ENCODE measurements around the gene GMCL2.

The GMCL2 gene

DNA sequence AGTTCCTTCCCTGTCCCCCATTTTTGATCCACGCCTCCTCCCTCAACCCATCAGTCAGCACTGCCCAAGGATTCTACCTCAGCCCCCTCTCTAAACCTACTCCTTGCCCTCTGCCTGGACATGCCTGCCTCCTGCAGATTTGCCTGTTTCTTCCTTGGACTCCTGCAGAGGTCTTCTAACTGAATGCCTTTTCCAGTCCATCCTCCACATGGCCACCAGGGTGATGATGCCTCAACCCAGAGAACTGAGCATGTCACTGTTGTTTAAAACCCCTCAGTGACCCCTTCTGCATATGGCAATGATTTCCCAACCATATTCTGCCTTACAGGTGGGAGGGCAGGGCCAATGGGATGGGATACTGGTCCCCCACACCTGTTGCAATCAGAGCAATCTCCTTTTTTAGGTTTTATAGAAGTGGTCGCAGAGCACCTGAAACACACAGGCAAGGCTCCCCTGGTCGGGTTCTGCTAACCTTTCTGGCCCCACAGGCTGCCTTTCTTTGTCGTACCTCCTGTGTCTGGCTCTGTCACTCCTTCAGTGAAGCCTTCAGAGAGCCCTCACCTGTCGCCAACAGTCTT lies 36.1 kb upstream of the GMCL2 start:
- peak in 2 of 10 donors; percentile 15 for DNase-seq
- intact Hi-C loops (cut with DNase I) = no loop called here

DNA sequence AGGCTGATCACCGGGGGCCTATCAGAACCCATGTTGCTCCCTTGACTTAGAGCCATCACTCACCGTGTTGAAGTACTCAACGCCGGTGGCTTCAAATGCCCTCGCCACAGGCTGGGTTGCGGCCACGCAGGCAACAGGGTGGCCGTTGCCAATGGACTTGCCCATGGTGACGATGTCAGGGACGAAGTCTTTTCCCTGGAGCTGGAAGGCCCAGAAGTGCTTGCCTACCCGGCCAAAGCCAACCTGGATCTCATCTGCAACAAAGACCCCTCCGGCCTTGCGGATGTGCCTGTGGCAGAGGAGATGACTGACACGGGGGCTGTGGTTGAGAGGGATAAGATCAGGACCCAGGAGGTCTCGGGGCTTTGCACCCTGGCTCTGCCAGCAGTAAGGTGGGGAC lies 35.1 kb upstream of the GMCL2 start:
- DNase-seq = peak in 3 of 10 donors; percentile 25 to 78 (median 35)
- intact Hi-C loops (cut with DNase I) = no loop called here

DNA sequence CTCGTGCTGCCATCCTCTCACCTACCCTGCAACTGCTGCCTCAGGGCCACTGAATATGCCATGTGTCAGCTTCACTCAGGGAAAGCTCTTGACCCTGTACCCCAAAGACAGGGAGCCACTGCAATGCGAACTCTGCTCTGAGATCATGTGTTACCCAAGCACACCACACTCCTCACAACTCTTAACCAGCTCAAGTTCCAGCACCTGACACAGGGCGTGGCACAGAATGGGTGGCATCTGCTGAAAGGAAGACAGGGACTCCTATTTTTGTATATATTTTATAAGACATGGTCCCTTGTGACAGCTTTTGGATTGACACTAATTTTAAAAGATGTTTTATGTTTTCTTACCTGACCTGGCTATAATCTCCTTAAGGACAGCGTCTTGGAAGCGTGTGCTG lies 34.7 kb upstream of the GMCL2 start:
- peak in 2 of 10 donors; percentile 10 to 43 for DNase-seq
- intact Hi-C loops (cut with DNase I) = no loop called here

DNA sequence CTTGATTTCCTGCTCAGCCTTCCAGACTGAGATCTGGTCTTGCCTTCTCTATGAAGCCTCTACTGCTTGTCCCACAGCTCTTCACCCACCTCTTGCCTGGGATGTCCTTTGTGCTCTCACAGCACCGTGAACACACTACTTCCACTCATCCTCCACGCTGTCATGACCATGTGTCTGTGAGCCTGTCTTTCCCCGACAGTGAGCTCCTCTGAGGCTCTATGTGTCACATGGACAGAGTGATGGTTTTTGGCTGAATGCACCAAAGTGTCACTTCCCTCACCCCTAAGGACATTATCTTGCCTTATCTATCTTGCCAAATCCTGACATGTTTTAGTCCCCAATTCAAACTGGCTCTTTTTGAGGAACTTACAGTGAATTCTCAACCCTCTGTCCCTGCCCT lies 34.1 kb upstream of the GMCL2 start:
- intact Hi-C loops (cut with DNase I) = no loop called here
- peak in 2 of 10 donors; percentile 18 to 45 for DNase-seq

DNA sequence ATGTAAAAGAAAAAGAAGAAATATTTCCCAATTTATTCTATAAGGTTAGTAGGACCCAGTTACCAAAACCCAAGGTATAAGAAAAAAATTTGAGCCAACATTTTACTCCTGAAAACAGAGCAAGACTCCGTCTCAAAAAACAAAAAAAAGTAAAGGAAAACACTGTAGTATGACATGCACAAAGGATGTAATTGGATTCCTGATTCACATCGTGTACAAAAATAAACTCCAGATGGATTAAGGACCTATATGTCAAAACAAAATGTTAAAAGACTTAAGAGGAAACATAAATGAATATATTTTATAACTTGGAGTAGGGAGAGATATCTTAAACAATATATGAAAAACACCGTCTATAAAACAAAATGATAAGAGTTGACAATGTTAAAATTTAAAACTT lies 31.7 kb upstream of the GMCL2 start:
- intact Hi-C loops (cut with DNase I) = no loop called here
- no peak for DNase-seq

DNA sequence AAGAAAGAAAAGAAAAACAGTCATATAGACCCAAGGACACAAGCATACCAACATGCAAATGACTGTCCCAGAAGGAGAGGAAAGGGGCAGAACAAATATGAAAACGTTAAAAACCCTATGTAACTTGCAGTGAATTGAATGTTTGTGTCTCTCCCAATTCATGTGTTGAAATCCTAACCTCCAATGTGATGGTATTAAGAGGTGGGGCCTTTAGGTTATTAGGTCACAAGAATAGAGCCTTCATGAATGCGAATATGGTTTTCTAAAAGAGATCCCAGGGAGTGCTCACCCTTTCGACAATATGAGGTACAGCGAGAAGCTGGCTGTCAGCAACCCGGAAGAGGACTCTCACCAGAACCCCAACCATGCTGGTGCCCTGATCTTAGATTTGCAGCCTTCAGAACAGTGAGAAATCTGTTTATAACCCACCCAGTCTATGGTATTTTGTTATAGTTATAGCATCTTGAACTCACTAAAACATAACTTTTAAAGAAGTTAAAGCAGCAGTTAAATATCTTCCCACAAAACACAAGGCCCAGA lies 31.1 kb upstream of the GMCL2 start:
- intact Hi-C loops (cut with DNase I) = no loop called here
- DNase-seq = peak in 1 of 10 donors; percentile 2

DNA sequence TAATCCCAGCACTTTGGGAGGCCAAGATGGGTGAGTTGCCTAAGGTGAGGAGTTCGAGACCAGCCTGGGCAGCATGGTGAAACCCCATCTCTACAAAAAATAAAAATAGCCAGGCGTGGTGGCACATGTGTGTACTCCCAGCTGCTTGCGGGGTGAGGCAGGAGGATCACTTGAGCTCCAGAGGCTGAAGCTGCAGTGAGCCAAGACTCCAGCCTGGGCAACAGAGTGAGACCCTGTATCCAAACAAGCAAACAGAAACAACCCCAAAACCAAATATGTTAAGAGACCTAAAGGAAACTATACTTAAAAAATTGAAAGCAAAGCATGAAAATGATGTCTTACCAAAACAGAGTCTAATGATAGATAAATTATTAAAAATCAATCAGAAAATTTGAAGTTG lies 29.6 kb upstream of the GMCL2 start:
- peak in 2 of 10 donors; percentile 38 to 50 for DNase-seq
- intact Hi-C loops (cut with DNase I) = no loop called here

DNA sequence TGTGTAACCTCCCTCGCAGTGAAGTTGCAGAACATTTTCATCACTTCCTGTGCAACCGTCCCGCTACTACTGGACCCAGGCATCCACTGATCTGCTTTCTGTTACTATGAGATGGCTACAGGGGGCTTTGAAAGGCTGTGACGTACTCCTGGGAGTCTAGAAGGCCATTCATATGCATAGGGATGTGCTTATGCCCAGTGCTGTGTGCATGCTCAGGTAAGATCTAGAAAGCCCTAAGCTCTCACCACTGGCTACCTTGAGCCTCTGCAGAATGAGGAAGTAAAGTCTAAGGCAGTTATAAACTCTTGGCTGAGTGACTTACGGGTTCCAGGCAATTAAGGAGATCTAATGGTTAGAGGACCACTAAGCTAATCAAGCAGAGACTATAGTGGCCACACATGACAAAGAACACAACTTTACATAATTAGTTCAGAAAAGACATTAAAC lies 28.9 kb upstream of the GMCL2 start:
- intact Hi-C loops (cut with DNase I) = no loop called here
- DNase-seq = peak in 1 of 10 donors; percentile 2

DNA sequence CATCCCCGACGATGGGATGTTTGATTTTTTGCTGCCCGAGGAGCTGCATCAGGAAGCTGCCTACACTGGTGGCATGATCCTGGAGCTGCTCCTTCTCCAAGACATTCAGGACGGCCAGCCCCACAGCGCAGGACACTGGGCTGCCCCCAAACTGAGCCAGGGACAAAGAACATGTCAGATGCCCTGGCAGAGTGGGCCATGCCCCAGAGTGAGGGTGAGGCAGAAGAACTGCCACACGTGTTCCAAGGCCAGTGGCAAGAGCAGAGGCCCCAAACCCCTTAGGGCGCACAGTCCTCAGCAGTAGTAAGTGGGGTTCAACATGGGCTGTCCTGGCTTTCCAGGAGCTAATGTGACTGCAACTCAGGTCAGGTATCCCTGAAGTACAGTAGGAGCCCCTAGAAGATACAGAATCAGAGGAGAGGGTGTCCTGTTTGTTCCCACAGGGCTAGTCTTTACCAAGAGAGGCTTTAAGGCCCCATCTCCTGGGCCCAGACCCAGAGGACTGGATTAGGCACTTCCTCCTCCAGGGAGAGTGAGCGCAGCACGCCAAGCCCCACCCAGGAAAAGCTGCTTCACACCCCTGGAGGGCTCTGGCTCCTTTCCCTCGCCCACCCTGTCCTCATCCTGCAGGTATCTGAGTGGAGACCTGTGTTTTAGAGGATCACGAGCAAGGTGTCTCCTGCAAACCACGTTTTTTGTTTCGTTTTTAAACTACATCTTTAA lies 28.3 kb upstream of the GMCL2 start:
- peak in 3 of 10 donors; percentile 45 to 61 (median 55) for DNase-seq
- intact Hi-C loops (cut with DNase I) = no loop called here

DNA sequence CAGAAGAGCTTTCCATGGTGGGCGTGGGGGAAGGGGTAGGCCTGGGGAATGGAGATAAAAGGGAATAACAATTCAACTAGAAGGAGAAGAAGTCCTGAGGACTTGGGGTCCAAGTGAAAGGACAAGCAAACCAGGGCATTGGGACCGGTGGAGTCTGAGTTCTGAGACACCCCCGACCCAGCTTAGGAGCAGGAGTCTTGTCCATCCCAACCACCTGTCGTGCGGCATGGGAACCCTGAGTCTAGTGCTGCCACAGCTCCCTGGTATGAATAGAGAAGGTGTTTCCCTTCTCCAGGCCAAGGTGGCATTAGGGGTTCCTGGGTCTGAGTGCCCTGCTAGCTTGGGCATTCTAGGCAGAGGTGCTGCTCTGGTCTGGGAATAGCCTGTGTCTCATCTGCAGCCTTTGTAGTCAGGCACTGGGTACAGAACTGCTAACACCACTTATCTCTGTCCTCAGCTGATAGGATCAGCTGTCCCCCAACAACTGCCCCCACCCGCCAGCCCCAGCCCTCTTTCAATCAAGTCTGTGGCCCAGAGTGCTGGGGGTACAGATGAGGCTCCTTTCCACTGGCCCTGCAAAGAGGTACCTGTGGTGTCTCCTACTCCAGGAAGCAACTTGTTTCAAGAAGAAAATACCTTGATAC lies 27.1 kb upstream of the GMCL2 start:
- intact Hi-C loops (cut with DNase I) = no loop called here
- peak in 3 of 10 donors; percentile 29 to 43 (median 39) for DNase-seq

DNA sequence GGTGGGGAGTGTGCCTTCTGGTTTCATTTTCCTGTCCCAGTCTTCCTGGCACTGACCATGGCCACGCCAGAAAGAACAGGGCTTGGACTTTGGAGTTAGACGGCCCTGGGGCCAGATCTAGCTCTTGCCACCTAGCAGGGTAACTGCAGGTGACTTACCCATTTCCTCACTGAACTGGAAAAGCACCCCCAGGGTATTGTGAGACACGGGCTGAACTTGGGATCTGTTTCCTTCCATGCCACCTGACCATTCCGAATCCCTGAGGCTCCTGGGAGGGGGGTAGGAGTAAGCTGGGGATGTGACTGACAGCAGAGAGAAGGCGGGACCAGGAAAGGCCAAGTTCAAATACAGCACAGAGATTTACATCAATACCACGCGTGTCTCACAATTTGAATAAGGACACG lies 26.6 kb upstream of the GMCL2 start:
- DNase-seq = peak in 2 of 10 donors; percentile 10 to 14
- intact Hi-C loops (cut with DNase I) = no loop called here

DNA sequence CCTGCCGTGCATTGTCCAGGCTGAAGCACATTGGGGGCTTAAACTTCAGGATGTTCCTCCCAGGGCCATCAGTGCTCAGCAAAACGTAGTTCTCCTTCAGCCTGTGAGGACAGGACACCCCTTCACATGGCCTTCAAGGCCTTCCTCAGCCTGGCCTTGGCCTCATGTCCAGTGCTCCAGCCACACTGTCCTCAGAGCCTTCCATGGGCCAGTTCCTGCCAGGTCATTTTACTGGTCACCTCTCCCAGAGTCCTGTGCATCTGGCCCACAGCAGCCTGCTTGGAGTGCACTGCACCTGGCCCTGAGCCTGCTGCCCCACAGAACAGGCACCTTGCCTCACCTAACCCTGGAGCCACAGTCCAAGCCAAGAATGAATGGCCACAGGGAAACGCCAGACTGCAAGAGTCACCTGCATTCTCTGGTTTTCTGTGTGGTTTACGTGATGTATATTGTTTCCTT lies 25.9 kb upstream of the GMCL2 start:
- intact Hi-C loops (cut with DNase I) = no loop called here
- DNase-seq = peak in 3 of 10 donors; percentile 39 to 67 (median 66)

DNA sequence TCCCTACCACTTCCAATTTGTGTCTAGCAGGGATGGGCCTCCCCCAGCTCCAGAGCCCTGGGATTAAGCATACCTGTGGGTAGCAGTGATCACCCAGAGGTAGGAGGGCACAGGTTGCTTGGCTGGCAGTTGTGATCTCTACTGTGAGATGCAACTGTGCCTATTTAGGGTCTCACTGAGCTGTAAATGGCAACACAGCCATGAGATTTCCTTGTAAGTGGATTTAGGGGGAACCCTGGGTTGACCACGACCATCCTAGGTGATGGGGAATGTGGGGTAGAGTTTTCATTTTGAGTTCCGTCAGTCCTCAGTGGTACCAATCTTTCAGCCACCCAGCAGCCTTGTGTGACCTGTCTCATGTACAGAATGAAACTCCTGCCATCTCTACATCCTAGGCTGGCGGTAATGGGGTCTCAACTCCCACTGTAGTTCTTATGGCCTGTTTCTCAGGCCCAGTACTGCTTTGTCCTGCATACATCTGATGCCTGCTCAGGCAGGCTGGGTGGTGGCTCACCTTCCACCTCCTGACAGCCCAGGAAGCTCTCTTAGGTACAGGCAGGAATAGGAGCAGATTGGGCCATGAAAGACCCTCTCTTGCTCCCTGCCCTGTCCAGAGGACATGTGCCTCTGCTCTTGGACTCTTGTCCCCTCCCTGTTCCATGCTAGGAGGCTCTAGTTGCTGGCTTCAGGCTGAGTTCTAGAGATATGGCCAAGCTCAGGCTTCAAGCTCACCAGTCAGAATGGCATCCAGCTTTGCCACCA lies 25.3 kb upstream of the GMCL2 start:
- peak in 2 of 10 donors; percentile 29 to 41 for DNase-seq
- intact Hi-C loops (cut with DNase I) = no loop called here

DNA sequence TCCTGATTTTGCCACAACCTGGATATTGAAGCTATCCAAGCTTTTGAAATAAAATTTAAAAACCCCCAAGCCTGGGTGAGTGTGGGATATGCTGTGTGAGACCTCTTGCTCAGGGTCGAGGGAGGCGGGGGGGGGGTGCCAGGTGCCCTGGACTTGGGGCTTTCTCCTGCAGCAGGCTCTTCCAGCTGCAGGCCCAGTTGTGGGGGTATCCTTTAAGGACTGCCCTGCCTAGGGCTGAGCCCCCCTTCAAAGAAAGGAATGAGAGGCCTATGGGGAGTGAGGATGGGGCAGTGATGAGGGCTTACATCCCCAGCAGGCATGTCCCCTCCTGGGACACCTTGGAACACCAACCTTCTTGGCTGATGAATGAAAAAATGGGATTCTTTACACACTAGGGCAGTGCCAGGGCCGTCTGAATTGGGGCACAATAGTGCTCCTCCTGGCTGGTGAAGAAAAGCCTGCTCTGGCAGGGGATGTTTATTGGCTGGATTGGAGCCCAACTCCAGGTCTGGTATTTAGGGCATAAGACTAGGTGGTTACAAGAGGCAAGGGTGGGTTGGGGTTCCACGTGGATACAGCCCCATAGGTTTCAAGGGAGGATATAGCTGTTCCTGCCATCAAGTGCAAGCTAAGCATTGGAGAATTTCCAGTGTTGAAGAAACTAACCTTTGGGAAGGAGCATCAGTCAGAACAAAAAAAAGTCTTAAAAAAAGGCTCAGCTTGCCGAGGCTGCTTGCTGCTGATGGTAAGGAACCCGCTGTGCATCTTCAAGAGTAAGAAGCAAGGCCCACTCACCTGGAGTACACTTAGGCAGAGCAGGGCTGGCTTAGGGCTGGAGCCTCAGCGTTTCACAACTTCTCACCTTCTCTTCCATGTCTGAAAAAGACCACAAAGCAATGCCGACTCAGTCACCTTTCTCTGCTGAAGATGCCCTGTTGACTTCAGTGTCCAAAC lies 24.2 kb upstream of the GMCL2 start:
- DNase-seq = peak in 2 of 10 donors; percentile 28 to 31
- intact Hi-C loops (cut with DNase I) = no loop called here

DNA sequence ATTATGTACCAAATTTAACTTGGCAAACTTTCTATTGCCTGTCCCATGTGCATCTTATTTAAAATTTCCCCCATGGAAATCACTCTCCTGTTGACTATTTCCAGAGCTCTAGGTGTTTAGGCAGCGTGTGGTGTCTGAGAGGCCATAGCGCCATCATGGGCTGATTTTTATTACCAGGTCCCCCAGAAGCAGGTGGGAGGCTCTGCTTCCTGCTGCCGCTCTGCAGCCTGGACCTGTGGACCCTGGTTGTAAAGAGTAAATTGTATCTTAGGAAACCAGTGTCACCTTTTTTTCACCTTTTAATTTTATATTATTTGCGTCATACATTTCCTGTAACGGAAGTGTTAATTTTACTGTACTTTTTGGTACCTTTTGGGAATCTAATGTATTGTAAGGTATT lies 23.5 kb upstream of the GMCL2 start:
- intact Hi-C loops (cut with DNase I) = no loop called here
- no peak for DNase-seq

DNA sequence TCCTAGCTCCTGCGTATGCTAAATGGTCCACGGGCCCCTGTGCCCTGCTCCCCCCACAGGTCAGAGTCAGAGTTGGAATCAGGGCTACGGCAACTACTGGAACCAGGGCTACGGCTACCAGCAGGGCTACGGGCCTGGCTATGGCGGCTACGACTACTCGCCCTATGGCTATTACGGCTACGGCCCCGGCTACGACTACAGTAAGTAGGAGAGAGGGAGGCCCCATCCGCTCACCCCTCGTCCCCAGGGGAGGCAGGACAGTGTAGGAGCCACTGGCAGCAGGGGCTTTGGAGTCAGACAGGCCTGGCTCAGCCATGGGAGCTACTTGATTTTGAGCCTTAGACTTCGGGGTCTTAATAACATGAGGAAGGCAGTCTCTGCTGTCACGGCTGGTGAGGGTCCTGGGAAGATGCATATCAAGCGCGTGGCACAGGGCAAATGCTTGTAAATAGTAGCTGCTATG lies 22.9 kb upstream of the GMCL2 start:
- peak in 2 of 10 donors; percentile 40 to 72 for DNase-seq
- intact Hi-C loops (cut with DNase I) = no loop called here

DNA sequence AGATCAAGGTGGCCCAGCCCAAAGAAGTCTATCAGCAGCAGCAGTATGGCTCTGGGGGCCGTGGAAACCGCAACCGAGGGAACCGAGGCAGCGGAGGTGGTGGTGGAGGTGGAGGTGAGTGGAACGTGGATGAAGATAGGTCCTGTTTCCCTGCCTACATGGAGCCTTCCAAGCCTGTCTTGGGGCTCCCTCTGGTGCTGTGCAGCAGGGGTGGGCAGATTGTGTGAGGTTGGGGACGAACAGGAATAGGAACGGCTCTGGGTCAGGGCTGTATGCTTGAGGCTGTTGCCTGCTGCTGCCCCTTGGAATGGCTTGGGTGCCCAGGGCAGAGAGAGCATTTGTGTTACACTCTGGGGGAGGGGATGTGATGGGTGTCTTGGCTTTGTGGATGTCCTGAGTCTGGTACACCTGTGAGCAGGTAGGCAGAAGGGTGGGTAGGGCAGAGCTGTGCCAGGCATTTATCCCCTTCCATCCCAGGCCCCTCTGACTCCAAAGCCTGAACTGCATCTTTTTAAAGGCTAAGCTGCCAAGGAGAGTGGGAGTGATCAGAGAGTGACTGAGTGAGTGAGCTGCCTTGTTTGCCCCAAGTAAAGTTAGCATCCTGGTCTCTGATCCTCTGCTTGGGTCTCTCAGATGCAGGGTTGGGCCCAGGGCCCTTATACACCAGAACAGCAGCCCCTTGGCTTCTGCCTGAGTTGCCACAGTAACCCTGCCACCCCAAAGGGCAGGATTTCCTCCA lies 22.3 kb upstream of the GMCL2 start:
- intact Hi-C loops (cut with DNase I) = no loop called here
- peak in 2 of 10 donors; percentile 35 to 55 for DNase-seq

DNA sequence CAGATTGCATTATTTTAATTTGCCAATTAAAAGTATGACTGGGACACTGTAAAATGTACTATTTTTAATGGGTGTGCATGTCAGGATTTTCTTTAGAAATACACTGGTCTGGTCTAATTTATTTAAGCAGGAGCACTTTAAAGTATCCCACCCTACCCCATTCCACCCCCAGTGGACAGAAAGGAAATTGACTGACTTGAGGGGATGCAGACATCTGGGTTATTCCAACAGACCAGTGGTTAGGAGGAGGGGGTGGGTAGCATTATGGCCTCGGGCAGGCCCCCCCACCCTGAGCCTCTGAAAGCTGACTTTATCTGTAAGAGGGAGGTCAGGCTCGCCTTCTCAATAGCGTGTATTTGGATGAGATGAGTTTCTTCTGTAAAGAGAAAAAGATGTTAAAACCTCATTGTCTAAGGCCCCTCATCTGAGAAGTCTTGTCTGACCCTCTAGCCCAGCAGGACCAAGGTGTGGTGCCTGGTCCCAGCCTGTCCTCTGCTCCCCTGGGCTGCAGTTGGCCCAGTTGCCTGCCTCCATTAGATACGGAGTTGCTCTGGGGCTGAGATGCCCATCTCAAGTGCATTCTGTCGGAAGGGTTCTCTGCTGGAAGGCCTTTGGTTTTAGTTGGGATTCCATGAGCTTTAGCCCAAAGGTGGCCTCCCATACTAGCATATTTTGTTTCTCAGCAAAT lies 21.5 kb upstream of the GMCL2 start:
- DNase-seq = peak in 1 of 10 donors; percentile 12
- intact Hi-C loops (cut with DNase I) = no loop called here

Data from posterior cingulate gyrus (tissue), 11 donors.